Activated T-cell treated with anti-CD3 and anti-CD28 coated beads for 1 hour (primary cell): ENCODE data around the gene SERTAD1.
"Not testable (repeated sequence)": the region's sequence is repeated elsewhere in the genome, so short reads cannot be mapped to it uniquely, and the experiment has no call there.

Experiments used
- DNase-seq: peaks from one replicate; pipeline ENCODE4 v3.0.0-alpha.2; 2020; ENCODE audit warnings: low read depth

The SERTAD1 gene

DNA sequence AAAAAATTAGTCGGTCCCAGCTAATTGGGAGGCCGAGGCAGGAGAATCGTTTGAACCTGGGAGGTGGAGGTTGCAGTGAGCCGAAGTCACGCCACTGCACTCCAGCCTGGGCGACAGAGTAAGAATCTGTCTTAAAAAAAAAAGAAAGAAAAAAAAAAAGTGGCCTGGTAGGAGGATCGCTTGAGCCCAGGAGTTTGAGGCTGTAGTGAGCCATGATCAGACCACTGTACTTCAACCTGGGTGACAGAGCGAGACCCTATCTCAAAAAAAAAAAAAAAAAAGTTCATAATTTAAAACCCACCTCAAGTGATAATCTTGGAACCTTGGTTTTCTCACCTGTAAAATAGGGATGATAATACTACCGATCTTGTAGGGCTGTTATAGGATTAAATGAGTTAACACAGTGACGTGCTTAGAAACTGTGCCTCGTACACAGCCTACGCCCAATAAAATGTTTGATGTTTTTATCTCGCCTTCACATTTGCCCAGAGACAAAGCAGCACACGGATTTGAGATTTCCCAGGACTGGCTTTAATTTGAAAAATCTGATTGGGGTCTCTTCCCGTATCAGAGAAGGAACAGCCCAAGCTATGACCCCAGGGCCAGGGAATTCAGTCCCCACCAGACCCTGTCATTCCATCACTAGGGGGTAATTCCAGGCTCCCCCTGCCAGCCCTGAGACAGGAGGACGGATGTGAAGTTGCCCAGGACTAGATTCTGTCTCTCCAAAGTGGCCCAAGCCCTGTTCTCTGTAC, 3.6 kb downstream of the SERTAD1 start:
- no peak for DNase-seq

DNA sequence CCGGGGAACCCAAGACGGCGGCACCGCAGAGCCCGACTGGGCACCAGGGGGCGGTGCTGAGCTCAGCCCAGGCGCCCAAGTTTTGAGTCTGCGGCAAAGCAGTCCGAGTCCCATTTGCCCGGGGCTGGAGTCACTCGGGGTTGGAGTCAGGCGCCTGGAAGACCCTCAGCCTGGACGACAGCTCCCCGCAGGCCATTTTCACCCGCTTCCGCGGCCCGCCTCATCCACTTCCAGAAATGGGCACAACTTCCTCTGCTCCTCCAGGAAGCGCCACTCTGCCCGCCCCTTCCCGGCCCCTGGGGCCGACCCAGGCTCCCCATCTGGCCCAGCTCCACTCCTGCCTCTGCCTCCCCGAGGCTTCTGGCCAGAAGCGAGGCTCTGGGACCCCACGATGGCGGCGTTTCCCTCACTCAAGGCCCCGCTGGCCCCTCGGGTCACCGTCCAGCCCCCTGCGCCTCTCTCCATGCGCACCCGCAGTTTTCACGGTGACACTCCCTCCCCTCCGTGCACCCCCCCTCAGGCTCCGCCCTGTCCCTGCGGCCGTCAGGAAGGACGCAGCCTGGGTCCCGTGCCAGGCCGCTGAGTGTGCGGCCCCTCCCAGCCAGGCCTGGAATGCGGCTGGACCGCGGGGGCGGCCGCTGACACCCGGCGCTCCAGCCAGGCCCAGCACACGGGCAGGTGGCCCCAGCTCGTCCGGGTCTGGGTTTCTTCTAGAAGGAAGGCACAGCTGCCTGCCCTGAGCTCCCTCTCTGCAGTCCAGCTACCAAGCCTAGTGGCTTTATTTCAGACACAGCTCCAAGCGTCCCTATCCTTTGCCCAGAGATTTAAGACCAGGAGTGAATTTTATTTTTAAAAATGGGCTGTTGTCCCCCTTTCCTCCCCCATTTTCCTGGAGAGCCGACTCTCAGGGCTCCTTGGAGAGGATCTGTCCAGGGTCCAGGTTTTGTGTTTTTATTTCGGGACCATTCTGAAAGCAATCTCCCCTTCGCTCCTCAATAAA, 4.7 kb downstream of the SERTAD1 start:
- peak; percentile 61 for DNase-seq

DNA sequence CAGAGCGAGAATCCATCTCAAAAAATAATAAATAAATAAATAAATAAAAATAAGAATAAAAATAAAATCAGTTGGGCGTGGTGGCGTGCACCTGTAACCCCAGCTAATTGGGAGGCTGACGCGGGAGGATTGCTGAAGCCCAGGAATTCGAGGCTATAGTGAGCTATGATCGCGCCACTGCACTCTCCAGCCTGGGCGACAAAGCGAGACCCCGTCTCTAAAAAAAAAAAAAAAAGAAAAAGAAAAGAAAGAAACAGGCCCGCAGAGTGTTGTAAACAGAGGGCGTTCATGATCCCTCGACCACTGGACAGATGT, 5.4 kb downstream of the SERTAD1 start:
- no peak for DNase-seq

DNA sequence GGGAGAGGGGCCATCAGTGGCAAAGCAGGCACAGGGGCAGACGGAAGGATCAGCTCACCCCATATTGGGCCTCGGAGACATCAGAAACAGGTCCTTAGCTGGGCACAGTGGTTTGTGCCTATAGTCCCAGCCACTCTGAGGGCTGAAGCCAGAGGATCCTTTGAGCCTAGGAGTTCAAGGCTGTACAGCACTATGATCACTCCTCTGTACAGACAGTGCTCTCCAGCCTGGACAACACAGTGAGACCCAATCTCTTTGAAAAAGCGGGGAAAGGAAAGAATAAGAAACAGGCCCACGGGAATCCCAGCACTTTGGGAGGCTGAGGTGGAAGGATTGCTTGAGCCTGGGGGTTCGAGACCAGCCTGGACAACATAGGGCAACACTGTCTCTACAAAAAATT, 6.0 kb downstream of the SERTAD1 start:
- DNase-seq, result no peak

DNA sequence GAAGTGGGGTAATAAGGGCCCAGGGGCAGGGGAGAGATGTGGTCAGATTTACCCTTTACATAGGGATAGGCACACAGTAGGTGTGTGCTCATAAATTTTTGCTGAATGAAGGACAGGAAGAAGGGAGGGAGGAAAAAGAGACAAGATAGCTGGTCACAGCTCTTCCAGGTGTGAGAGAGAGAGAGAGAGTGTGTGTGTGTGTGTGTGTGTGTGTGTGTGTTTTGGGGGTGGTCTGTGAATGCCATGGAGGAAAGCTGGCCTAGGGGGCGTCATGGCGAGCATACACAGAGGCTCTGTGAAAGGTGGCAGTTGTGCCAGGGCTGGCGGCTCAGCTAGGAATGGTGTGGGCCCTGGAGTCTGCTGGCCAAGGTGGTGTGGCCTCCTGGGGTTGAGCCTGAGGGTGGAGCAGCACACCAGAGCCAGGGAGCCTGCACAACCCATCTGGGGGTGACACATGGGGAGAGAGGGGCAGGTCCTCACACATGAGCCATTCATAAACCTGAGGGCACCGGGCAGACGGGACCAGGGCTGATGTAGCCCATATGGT, 6.7 kb downstream of the SERTAD1 start:
- DNase-seq, result no peak

DNA sequence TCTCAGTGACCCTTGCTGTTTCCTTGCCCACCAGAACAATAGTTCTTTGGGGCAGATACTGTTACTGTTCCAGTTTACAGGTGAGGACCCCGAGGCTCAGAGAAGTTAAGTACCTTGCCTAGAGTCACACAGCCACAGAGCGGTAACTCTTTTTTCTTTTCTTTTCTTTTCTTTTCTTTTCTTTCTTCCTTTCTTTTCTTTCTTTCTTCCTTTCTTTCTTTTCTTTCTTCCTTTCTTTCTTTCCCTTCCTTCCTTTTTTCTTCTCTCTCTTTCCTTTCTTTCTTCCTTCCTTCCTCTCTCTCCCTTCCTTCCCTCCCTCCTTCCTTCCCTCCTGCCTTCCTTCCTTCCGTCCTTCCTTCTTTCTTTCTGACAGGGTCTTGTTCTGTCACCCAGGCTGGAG, 7.8 kb downstream of the SERTAD1 start:
- DNase-seq, result no peak

DNA sequence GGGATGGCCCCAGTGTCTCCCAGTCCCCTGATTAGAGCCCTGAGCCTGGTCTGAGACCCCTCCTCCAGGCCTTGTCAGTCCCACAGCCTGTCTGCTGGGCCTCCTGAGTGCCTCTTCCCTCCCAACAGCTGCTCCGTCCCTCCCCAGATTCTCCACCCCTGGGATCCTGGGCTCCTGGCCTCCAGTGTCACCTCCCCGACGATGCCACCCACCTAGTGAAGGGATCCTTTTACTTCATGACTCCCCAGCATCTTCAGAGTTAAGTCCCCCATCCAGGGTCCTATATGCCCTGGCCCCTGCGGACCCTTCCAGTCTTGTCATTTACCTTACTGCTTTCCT, 8.2 kb downstream of the SERTAD1 start:
- DNase-seq, result no peak

DNA sequence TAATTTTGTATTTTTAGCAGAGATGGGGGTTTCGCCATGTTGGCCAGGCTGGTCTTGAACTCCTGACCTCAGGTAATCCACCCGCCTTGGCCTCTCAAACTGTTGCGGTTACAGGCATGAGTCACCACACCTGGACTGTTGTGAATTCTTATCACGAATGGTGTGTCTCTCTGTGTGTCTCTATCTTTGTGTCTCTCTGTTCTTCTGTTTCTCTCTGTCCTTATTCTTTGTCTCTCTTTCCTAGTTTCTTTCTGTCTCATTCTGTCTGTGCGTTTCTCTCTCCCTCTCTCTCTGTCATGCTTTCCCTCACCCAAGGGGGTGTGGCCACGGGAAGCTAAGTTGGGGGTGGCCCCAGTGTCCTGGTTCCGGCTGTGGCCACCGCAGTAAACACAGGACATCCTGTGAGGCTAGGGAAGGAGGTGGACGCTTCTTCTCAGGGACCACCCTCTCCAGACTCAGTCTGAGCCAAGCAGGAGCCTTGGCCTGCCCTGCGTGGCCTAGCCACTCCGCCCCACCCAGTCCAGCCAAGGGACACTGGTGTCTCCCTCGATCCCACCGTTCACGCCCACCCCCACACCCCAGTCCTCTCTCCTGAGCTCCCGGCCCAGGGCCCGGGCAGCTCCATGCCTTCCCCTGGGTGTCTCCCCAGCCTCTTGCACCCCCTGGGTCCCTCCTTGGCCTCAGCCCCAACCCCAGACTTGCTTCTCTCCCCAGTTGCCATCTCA, 8.7 kb downstream of the SERTAD1 start:
- DNase-seq, result no peak

DNA sequence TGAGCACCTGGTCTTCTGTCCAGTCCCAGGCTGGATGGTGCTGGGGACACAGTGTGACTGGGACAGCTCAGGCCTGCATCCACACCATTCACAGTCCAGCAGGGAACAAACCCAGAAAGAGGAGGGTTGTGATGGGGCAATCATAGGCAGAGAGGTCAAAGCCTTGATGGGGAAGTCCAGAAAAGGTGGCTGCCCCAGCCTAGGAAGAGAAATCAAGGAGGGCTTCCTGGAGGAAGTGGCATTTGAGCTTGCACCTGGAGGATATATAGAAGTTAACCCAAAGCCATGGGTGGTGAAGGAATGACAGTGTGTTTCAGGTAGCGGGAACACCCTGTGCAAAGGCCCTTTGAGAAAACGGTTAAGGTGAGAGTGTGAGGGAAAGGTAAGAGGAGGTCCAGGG, 10.0 kb downstream of the SERTAD1 start:
- DNase-seq, result no peak

DNA sequence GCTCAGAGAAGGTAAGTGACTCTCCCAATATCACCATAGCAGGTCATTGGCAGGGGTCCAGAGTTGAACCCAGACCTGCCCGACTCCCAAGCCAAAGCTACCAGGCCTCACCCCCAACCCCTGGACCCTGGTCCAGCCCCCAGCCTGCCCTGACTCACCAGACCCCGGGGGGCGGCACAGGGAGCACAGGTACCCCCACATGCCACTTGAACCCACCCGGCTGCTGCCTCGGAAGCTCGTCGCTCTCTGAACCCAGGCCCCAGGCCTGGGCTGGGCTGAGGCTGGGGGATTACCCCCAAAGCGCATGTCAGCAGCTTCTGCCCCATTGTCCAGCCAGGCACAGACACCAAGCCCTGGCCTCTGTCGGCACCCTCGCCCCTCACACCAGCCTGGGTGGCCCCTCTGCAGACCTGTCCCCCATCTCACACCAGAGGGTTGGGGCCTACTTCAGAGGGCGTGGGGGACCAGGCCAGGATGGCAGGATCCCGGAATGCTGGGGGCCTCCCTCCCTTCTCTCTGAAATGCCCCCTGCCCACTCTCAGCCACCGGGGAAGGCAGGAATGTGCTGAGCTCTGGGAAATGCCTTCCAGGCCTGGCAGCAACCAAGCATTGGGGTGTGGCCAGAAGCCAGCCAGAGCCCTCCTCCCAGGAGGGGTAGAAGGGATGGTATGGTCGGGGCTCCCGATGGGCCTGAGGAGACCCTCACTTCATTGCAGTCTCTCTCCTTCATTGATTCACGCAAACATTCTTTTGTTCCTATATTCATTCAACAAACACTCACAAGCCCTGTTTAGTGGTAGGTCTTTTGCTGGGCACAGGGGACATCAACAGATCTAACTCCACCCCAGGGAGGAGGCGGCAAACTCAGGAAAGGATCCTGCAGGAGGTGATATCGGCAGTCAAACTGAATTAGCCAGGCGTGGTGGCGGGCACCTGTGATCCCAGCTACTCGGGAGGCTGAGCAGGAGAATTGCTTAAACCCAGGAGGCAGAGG, 11.0 kb downstream of the SERTAD1 start:
- DNase-seq, result no peak

DNA sequence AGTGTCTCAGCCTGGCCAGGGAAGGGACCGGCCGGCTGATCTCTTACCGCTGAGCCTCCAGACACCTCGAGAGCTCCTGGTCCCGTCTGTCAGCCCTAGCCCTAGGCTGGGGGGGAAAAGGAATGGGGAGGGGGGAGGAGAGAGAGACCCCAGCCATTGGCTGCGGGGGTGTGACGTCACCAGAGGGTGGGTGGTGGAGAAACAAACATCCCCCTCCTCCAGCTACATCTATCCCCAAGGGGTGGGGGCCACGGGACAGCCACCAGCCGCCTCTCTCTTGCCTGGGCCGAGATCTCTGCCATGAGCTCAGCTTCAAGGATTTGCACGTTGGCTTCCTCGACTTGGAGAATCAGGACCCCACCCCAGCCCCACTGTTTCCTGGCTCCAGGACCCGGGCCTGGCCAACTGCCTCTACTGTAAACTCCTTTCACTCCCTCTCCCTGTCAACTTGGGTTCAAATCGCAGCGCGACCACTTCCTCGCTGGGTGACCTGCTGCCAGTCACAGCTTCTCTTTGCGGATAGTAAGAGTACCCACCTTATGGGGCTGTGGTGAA, 12.4 kb downstream of the SERTAD1 start, which contains the start of gene PRX:
Gene PRX, minus strand, starts transcription at position 88 of the 555 bp plus-strand sequence. CDS start 5,446 bp downstream, outside the sequence.
- no peak for DNase-seq

DNA sequence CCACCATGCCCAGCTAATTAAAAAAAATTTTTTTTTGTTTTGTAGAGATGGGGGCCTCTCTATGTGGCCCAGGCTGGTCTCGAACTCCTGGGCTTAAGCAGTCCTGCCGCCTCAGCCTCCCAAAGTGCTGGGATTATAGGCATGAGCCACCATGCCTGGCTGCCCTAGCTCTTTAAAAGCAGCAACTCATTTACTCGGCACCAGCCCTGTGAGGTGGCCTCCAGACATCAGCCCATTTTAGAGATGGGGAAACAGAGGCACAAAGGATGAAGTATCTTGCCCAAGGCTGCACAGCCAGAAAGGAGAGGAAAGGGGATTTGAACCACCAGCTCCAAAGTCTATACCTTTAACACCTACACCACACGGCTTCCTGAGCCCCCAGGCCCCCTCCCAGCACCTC, 12.9 kb downstream of the SERTAD1 start:
- no peak for DNase-seq

DNA sequence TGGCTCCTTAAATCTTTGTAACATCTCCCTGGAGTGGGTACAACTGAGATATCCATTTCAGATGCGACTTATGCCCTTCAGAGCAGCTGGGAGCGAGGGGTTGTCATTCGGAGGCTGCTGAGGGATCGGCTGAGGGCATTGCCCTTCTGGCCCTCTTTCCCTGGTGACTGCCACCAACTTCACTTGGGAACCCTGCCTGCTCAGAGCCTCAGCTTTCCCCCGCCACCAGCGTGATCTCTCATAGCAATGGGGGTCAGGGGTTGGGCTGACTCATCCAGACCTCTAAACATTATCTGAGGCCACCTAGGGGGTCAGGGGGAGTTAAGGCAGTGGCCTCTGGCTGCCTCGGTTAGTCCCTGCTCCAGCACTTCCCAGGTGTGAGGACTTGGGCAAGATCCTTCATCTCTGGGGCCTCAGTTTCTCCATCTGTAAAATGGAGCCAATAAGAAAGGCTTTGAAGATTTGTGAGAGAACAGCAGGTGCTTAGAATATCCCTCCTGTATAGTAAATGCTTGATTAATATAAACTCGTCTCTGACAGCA, 13.8 kb downstream of the SERTAD1 start:
- no peak for DNase-seq

DNA sequence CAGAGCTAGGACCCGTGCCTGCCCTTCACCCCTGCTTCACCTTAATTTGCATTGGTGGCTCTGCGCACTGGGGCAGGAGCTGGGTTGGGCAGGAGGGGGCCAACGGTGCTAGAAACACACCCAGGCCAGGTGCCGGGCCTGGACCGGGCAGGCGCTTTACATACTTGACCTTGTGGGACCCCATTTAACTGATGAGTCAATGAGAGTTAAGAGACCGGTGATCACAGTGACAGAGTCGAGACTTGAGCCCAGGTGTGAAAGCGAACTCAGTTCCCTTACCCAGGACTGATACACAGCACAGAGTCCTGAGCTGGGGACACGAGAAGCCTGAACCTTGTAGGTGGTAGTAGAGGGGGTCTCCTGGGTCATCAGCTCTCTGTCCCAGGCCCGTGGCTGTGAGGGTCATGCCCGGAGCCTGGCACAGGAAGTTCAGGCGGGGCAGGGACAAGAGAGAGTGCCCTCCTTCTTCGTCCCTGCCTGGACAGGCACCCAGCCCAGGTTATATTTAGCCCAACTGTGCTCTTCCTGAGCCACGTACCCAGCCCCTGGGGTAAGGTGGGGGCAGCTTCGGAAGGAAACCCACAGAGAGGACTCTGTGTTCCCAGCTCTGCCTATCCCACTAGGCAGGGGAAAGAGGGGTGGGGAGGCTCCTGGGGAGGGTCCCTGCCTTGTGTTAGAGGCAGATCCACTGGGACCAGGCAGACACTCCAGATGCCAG, 14.5 kb downstream of the SERTAD1 start:
- no peak for DNase-seq

DNA sequence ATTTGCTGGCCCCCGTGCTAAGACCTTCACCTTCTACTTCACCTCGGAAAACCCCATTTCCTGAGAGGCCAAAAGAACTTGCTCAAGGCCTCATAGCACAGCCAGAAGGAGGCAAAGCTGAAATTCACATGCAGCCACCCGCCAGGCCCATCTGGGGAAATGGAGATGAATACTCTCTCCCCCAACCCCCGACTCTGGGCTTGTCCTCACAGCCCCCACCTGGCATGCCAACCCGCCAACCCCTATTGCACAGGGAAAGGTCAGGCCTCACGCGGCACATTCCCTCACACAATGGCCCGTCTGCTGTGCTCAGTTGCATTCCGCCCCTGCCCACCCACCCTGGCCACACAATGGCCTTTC, 15.8 kb downstream of the SERTAD1 start:
- DNase-seq, result no peak

DNA sequence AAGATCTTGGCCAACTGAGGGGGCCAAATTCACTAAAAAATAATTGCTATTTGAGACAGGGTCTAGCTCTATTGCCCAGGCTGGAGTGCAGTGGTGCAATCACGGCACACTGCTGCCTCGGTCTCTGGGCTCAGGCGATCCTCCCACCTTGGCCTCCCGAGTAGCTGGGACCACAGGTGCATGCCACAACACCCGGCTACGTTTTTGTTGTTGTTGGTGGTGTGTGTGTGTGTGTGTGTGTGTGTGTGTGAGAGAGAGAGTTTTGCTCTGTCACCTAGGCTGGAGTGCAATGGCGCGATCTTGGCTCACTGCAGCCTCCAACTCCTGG, 17.2 kb downstream of the SERTAD1 start:
- not testable (repeated sequence) for DNase-seq

DNA sequence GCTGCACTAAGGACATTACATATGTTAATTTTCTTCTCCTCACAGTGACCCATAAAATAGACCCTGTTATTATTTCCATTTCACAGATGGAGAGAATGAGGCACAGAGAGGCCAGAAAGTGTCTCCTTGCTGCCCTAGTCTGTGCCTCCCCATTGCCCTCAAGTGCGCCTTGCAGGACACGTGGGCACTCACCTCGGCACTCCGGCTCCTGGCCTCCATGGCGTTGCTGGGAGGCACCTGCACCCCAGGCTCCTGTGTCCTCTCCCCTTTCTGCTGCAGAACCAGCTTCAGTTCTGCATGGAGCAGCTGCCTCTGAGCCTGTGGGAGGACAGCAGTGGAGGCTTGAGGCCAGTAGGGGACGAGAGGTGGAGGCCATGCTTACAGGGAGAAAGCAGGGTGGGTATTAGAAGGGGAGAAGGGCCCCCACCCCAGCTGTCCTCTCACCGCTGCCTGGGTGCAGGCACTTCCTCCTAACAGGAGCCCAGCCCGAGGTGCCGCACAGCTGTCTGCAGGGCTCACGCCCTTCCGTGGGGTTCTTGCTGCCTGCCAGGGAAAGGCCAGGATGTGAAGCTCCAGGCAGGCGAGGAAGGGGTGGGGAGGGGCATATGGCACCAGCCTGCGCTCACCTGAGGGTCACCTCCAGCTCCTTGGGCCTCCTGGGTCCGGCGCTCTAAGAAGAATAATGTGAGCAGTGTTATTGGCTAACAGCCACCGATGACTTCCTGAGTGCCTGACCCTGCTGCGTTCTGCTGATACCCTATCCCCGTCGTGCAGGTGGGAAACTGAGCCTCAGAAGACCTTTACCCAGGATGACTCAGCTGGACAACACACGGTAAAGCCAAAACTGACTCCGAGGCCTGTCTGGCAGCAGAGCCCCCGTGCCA, 17.8 kb downstream of the SERTAD1 start:
- no peak for DNase-seq

DNA sequence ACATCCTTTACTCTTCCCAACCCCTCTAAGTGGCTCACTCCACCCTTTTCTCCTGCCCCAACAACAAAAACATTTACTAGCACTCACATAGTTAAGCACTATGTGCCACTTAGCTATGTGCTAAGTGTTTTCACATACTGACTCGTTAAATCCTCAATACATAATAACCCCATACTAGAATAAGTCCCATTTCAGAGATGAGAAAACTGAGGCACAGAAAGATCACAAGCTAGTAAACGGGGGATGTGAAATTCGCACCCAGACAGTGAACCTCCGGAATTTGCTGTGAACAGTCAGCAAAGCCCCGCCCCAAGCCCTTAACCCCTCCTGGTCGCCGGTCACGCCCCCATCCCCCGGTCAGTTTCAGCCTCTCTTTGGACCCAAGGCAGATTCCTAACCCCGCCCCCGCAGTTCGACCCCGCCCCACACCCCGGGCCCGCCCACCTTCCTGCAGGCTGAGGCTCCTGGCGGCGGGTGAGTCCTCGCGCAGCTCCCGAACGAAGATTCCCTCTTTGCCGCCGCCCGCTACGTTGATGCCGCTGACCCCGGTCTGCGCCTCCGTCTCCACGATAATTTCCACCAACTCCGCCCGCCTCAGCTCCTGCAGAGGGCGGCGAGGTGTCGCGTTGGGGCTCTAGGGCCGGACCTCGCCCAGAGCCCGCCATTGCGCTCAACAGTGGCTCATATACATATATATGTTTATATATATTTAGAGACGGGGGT, 22.4 kb downstream of the SERTAD1 start:
- peak; percentile 60 for DNase-seq
